Colon (tissue), 2 donors: ENCODE measurements around the gene ATG9B.

ENCODE experiments used
- FAIRE-seq: peaks from 2 replicates; lab custom pipeline; 2012; peaks lifted over from hg19 to GRCh38; lab: Jason Lieb, UNC
- donor health status: control.
- donor health status: control.

Gene ATG9B, protein sequence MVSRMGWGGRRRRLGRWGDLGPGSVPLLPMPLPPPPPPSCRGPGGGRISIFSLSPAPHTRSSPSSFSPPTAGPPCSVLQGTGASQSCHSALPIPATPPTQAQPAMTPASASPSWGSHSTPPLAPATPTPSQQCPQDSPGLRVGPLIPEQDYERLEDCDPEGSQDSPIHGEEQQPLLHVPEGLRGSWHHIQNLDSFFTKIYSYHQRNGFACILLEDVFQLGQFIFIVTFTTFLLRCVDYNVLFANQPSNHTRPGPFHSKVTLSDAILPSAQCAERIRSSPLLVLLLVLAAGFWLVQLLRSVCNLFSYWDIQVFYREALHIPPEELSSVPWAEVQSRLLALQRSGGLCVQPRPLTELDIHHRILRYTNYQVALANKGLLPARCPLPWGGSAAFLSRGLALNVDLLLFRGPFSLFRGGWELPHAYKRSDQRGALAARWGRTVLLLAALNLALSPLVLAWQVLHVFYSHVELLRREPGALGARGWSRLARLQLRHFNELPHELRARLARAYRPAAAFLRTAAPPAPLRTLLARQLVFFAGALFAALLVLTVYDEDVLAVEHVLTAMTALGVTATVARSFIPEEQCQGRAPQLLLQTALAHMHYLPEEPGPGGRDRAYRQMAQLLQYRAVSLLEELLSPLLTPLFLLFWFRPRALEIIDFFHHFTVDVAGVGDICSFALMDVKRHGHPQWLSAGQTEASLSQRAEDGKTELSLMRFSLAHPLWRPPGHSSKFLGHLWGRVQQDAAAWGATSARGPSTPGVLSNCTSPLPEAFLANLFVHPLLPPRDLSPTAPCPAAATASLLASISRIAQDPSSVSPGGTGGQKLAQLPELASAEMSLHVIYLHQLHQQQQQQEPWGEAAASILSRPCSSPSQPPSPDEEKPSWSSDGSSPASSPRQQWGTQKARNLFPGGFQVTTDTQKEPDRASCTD

DNA sequence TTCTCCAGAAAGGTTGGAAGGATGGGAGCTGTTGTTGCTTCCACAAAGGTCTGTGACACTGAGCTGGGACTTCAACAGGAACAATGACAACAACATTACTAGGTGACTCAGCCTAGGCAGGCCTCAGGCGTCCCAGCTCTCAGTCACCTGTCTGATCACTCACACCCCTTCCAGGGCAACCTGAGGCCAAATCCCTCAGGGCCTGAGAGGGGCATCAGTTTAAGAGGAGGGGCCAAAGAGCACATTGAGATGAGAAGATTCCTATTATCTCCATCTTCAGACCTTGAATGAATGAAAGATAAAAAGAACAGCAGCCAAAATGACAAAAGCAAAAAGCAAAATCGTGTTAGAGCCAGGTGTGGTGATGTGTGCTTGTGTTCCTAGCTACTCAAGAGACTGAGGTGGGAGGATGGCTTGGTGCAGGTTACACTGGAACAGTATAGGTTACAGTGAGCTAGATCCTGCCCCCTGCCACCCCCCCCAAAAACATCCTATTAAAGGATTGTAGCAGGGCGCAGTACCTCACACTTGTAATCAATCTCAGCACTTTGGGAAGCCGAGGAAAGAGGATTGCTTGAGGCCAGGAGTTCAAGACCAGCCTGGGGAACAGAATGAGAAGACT, at the start of gene ATG9B:
Gene ATG9B (minus strand): TSS at position 60 of the 622 bp plus-strand sequence. CDS start 71 bp downstream, outside the sequence.
- FAIRE-seq, result no peak

DNA sequence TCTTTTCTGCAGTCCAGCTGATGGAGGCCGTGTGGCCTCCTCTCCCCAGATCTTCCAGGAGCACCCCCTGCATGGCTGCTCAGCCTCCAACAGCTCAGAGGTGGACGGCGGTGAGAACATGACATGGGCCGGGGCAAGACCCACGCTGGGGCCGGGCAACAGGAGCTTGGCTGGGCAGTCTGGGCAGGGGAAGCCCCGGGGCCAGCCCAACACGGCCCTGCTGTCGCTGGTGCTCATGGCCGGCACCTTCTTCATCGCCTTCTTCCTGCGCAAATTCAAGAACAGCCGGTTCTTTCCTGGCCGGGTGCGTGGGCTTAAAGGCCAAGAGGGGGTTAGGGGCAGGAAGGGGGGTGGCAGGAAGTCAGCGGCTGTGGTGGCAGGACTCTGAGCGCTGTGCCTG, 49.7 kb upstream of the ATG9B start:
- FAIRE-seq, result no peak

DNA sequence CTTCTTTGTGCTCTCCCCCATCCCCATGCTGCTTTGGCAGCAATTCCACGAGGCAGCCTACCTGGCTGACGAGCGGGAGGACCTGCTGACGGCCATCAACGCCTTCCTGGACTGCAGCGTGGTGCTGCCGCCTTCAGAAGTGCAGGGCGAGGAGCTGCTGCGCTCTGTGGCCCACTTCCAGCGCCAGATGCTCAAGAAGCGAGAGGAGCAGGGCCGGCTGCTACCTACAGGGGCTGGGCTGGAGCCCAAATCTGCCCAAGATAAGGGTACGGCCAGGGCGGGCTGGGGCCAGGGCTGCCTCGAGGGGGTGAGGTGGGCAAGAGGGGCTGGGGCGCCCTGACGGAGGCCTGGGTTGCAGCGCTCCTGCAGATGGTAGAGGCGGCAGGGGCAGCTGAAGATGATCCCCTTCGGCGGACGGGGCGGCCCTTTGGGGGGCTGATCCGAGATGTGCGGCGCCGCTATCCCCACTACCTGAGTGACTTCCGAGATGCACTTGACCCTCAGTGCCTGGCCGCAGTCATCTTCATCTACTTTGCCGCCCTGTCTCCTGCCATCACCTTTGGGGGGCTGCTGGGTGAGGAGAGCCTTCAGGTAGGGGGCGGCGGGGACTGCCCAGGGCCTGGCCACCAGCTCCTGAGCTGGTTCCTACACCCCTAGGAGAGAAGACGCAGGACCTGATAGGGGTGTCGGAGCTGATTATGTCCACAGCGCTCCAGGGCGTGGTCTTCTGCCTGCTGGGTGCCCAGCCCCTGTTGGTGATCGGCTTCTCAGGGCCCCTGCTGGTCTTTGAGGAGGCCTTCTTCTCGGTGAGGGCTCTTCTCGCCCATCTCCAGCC, 47.0 kb upstream of the ATG9B start:
- no peak for FAIRE-seq

DNA sequence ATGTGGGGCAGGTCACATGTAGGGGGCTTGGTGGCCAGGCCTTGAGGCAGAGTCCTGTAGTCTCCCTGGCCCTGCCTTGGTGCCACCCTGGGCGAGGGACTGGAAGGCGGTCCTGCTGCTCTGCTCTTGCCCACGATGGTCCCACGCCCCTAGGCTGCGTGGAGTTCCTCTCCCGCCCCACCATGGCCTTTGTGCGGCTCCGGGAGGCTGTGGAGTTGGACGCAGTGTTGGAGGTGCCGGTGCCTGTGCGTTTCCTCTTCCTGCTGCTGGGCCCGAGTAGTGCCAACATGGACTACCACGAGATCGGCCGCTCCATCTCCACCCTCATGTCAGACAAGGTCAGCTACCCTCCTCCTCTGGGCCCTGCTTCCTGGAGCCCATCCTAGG, 46.3 kb upstream of the ATG9B start:
- no peak for FAIRE-seq

DNA sequence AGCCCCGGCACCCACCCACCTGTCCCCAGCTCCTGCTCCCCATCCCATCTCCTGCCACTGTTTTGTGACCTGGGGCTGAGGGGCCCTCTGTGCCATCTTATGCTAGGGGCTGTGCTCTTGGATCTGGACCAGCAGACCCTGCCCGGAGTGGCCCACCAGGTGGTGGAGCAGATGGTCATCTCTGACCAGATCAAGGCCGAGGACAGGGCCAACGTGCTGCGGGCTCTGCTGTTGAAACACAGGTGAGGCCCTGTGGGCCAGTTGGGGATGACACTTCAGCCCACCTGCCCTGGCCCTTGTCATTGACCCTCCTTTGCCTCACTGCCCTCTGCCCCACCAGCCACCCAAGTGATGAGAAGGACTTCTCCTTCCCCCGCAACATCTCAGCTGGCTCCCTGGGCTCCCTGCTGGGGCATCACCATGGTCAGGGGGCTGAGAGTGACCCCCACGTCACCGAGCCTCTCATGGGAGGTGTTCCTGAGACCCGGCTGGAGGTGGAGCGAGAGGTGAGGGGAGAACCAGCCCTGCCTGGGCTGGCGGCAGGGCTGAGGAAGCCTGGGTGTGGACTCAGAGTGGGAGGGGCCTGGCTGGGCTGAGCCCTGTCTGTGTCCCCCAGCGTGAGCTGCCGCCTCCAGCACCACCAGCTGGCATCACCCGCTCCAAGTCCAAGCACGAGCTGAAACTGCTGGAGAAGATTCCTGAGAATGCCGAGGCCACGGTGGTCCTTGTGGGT, 45.7 kb upstream of the ATG9B start:
- no peak for FAIRE-seq

DNA sequence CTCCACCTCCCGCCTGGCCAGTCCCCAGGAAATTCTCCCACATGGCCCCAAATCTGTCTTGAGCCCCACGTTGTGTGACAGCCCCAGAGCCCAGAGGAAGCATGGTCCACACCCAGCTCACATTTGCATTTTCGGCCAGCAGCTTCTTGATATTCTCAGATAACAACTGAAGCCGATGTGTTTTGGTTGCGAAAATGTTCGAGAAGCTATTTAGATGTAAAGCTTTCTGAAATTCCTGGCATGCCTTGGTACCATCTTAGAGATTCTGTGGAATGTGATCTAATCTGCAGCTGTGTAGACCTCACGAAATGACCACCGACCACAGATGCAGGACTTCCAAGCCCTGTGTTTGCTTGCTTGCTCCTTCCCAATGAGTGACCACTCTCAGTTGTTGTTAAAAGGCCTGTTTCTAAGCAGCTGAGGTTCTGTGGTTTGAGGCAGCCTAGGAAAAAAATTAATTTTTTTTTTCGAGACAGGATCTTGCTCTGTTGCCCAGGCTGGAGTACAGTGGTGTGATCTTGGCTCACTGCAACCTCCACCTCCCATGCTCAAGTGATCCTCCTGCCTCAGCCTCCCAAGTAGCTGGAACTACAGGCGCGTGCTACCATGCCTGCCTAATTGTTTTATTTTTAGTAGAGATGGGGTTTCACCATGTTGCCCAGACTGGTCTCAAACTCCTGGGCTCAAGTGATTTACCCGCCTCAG, 43.9 kb upstream of the ATG9B start:
- FAIRE-seq, result no peak

DNA sequence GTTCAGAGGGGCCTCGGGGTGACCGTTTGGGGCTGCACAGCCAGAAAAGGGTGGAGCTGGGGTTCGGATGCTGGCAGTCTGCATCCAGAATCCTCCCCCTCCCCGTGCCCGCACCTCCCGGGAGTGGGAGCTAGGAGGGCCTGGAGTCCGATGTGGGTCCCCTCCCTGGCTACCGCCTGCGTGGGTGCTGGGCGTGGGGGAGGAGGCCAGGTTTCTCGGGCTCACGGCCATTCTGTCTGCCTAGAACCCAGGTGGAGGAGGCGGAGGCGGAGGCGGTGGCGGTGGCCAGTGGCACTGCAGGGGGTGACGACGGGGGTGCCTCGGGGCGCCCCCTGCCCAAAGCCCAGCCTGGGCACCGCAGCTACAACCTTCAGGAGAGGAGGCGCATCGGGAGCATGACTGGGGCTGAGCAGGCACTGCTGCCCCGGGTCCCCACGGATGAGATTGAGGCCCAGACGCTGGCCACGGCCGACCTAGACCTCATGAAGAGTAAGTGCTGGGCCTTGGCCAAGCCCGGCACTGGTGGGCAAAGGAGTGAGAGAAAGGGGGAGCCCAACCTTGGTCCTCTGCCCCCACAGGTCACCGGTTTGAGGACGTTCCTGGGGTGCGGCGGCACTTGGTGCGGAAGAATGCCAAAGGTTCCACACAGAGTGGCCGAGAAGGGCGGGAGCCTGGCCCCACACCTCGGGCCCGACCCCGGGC, 42.1 kb upstream of the ATG9B start:
- no peak for FAIRE-seq

DNA sequence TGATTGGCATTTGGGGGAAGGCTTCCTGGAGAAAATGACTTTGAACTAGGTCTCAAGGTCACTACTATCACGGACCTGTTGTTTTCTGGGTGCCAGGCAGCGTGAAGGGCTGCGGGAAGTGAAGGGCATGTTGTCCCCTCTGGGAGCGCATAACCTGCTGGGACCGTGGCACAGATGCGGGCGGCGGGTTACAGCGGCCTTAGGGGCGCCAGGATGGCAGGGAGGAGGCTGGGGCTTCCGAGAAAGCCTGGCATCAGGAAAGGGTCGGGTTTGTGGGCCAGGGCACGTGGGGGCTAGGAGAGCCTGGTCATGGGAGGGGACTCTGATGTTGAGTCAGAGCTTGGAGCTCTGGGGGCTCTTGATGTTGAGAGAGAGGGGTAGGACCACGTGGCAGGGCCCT, 41.2 kb upstream of the ATG9B start:
- FAIRE-seq, result no peak

DNA sequence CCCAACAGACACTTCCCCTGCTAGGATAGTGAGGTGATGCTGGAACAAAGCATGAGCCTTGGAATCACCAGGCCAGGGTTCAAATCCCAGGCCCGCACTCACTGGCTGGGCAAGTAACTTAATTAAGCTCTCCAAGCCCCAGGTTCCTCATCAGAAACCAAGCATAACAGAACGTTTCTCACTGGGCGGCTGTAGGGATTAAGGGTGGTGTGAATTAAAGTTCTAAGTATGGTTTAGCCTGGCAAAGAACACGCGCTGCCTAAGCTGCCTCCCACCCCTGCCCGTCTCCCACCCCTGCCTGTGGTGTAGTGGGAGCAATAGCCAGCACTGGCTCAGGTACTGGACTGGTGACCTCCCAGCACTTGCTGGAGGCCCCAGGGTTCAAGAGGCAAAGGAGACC, 40.7 kb upstream of the ATG9B start:
- no peak for FAIRE-seq

DNA sequence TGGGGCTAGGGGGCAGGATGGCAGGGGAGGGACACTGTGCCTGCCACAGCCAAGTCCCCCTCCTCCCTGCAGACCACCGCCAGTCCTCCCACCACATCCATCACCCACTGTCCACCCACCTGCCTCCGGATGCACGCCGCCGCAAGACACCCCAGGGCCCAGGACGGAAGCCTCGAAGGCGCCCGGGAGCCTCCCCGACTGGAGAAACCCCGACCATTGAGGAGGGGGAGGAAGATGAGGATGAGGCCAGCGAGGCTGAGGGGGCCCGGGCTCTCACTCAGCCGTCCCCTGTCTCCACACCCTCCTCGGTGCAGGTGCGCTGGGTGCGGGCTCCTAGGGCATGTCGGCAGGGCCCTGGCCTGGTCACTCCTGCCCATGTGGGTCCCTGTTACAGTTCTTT, 40.2 kb upstream of the ATG9B start:
- no peak for FAIRE-seq

DNA sequence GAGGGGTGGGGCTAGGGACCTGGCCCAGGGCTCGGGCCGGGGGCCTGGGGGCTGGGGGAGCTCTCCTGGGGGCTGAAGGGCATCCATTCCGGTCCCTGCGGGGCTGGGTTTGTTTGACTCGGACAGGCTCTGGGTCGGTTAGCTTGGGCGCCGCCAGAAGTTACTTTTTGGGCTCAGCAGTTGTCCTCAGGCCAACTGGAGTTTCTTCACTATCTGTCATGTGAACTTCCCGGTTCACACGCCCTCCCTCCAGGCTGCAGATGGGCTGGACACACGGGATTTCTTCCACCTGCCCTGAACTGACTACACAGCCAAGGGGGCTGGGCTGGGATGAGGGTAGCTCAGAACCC, 38.9 kb upstream of the ATG9B start:
- no peak for FAIRE-seq

DNA sequence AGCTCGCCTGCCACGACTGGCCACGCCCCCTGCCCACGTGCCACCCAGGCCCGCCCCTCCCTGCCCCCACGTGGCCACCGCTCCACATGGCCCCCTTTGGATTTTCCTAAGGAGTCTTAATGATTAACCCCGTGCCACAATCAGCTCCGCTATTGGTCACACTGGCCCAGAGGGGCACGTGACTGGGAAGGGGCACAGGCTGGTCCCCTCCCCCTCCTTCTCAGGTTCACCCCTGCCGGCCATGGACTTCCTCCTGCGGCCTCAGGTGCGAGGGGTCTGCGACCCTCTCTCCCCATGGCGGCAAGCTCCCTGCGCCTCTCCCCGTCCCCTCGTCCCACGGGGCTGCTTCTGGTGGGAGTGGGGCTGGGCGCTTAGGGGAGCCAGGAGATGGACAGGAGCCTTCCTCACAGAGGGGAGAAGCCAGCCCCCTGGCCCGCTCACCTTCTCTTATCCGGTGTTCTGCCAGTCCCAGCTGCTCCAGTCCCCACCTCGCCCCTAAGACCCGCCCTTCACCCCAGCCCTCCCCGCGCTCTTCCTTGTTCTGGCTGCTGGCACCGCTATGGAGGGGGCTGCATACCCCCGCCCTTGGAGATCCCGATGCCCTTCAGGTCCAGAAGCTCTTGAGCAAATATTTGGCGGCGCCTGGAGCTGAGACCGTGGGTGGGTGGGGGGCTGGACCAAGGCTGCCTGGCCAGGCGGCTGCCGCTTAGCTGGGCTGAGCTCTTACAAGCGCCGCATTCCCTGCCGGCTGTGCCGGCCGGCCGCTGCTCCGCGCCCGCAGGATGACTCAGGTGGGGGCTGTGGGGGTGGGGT, 38.3 kb upstream of the ATG9B start:
- no peak for FAIRE-seq

DNA sequence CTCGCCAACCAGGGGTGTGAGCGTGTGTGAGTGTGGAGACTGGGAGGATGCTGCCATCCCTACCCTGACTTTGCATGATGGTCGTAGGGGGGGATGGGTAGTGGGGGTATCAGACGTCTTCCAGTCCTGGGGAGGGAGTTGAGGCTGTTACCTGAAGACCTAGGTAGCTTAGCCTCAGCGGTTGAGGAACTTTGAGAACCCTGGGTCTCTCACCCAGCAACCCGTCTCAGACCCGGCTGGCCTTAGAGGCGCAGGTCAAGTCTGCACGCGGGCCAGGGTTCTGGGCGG, 37.8 kb upstream of the ATG9B start:
- FAIRE-seq, result no peak

DNA sequence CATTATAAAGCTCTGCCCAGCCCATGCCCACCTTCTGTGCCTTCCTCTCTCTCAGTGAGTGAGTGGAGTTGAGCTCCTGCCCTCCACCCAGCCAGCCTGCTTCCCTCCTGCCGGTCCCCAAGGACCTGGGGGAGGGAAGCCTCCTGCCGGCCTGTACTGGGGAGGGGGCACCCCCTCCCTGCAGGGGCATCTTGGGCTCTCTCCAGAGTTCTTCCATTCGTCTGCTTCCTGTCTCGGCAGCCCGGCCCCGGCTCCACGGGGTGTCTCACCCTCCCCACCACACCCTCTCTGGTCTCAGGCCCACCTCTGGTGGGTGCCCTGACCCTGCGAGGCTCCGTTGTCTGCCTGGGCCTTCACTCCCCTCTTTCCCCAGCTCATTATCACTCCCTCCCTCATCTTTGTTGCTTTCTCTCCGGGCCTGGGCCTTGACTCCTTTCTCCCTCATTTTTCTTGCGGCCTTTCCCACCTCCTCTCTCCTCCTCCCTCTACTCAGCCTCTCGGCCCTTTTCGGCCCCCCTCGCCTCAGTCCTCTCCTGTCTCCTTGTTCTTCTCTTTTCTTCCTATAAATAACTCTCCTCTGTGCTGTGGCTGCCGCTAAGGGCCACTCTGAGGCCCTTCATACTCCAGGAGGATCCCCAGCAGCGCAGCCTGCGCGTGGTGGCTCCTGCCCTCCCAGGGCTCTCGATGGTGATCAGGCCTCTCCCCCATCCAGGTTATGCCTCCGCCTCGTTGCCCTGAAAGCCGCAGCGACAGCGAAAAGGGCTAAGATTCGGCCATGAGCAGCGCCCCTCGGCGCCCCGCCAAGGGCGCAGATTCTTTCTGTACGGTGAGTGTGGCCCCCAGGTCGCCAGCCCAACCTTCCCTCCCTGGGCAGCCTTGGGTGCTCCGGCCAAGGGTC, 37.2 kb upstream of the ATG9B start:
- FAIRE-seq, result no peak

DNA sequence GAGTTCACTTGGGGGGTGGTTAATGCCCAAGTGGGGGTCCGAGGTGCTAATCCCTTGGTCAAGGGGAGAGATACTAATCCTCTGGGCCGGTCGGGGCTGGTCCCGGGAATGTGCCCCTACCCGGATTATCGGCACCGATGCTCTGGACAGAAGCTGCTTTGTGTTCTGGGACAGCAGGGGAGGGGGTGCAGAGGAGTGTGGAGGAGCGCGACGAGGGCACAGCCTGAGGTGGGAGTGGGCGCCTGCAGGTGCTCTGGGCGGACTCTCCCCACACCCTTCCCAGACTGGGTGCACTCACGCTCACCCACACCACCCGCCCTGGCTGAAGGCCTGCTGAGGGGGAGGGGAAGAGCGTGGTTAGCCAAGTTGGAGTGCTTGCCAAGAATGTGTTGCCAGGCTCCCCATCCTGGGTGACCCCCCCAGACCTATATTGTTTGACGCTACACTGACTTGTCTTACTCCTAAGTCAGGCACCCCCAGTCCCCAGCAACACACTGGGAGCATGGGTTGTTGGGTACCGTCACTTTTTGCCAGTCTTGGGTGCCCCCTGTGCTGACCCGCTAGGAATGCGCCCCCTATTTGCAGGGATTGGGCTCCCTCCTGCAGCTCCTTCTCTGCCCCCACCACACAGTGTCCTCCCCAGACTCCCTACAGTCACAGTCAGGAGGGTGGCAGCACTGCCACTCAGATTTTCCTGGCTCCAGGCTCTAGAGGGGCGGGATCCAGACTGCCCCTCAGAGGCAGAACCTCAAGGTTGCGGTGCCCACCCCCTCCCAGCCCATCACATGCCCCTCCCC, 36.3 kb upstream of the ATG9B start:
- no peak for FAIRE-seq

DNA sequence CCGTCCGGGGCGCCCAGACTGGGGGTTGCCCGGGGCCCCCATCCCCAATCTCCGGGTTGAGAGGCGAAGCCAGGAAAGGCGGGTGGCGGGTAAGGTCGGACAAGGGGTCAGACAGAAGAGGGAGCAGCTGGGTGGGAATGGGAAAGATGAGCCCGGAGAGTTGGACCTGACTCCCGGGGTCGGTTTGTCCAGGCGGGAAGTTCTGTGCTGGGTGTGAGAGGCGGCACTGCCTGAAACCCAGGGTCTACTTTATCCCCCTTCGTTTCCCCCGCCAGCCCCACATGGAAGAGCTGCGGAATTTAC, 35.8 kb upstream of the ATG9B start:
- no peak for FAIRE-seq

DNA sequence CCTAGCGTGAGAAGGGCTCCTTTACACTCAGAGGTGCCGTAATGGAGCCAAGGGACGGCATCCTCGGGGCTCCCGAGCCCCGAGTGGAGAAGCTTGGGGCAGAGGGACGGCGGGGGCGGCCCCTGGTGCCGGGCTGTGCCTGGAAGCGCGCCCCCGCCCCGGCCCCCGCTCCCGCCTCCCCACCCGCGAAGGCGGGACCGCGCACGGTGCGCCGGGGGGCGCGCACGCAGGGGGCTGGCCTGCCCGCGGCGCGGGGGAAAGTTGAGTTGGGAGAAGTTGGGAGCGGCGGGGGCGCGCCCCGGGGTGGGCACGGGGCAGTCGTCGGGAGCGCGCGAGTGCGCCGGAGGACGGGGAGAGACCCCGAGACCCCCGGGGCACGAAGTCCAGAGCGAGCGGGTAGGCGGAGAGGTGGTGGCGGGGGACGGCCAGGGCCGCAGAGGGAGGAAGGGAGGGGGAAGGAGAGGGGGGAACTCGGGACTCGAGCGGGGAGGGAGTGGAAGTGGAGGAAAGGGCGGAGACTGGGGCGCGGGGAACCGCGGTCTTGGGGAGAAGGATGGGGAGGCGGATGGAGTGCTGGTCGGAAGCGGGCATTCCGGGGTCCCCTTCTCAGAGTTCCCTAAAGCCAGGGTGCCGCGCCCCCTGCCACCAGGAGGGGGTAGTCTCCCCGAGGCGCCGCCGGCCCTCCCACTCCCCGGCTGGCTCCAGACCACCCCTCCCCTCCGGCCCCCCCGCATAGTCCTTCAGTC, 35.2 kb upstream of the ATG9B start, which contains the start of gene SLC4A2:
Gene SLC4A2 (plus strand): TSS at position 223 of the 746 bp plus-strand sequence. CDS start 2,399 bp downstream, outside the sequence.
- FAIRE-seq, result no peak
